Stimulated activated naive CD4-positive, alpha-beta T cell (primary cell): ENCODE data around the gene KRTAP9-9.
"Not testable (repeated sequence)": the region's sequence is repeated elsewhere in the genome, so short reads cannot be mapped to it uniquely, and the experiment has no call there.

Experiments
- DNase-seq, 6 experiments: peaks; one replicate each; lab custom pipeline; 2025; lab: John Stamatoyannopoulos, UW

The KRTAP9-9 gene

GRCh38 chr17:41255381-41256290 lies at the start of gene KRTAP9-9:
Gene KRTAP9-9 (plus strand): TSS chr17:41255384.
- not testable (repeated sequence) for DNase-seq

- no peak for DNase-seq
Measured at GRCh38 chr17:41211845-41212466, 43.2 kb upstream of the KRTAP9-9 start.

- no peak for DNase-seq
Measured at GRCh38 chr17:41212524-41213169, 42.5 kb upstream of the KRTAP9-9 start.

GRCh38 chr17:41215681-41216080 lies 39.5 kb upstream of the KRTAP9-9 start:
- no peak for DNase-seq

- no peak for DNase-seq
Measured at GRCh38 chr17:41223821-41224220, 31.4 kb upstream of the KRTAP9-9 start.

- DNase-seq, result no peak
Measured at GRCh38 chr17:41226051-41226450, 29.1 kb upstream of the KRTAP9-9 start.

- not testable (repeated sequence) for DNase-seq
Measured at GRCh38 chr17:41226598-41227095, 28.5 kb upstream of the KRTAP9-9 start, which contains the start of gene KRTAP9-2. Gene KRTAP9-2 (plus strand): TSS chr17:41226648. CDS start chr17:41226655, 7 bp downstream.

- DNase-seq, result no peak
Measured at GRCh38 chr17:41230094-41230493, 25.1 kb upstream of the KRTAP9-9 start.

GRCh38 chr17:41231731-41232130 lies 23.5 kb upstream of the KRTAP9-9 start:
- DNase-seq, result no peak

- DNase-seq, result not testable (repeated sequence)
Measured at GRCh38 chr17:41232399-41233105, 22.6 kb upstream of the KRTAP9-9 start, which contains the start of gene KRTAP9-3. Gene KRTAP9-3 (plus strand): TSS chr17:41232449. CDS start chr17:41232502, 53 bp downstream.

- not testable (repeated sequence) for DNase-seq
Measured at GRCh38 chr17:41237116-41237515, 18.1 kb upstream of the KRTAP9-9 start.

- DNase-seq, result not testable (repeated sequence)
Measured at GRCh38 chr17:41237949-41238437, 17.2 kb upstream of the KRTAP9-9 start, which contains the start of gene KRTAP9-8. Gene KRTAP9-8 (plus strand): TSS chr17:41237999. CDS start chr17:41238052, 53 bp downstream.

- not testable (repeated sequence) for DNase-seq
Measured at GRCh38 chr17:41246995-41247787, 8.0 kb upstream of the KRTAP9-9 start.

GRCh38 chr17:41249637-41250240 lies 5.4 kb upstream of the KRTAP9-9 start, which contains the start of gene KRTAP9-4:
Gene KRTAP9-4 (plus strand): TSS chr17:41249687. CDS start chr17:41249721, 34 bp downstream.
- DNase-seq, result not testable (repeated sequence)

- no peak for DNase-seq
Measured at GRCh38 chr17:41251261-41251660, 3.9 kb upstream of the KRTAP9-9 start.

GRCh38 chr17:41254861-41255260 lies 323 bp upstream of the KRTAP9-9 start:
- no peak for DNase-seq

GRCh38 chr17:41256291-41256685 lies 1.1 kb downstream of the KRTAP9-9 start:
- no peak for DNase-seq

GRCh38 chr17:41258406-41258805 lies 3.2 kb downstream of the KRTAP9-9 start:
- no peak for DNase-seq

- peak in 1 of 6 experiments; percentile 3 for DNase-seq
Measured at GRCh38 chr17:41263212-41263611, 8.0 kb downstream of the KRTAP9-9 start.

- no peak for DNase-seq
Measured at GRCh38 chr17:41264599-41264998, 9.4 kb downstream of the KRTAP9-9 start.
